ENCODE measurements around the gene PAPPA2.

- TF ChIP-seq CTCF (IDR thresholded peaks at IDR 0.05) (no peak), POLR2AphosphoS5 (IDR thresholded peaks at IDR 0.05; ENCODE audit: low read depth, low read length) (no peak)
These were observed 113.0 kb downstream of the PAPPA2 start for GRCh38 chr1:176575991-176576390.
